Effector memory CD8-positive, alpha-beta T cell (primary cell): ENCODE results near the gene KCTD5.
"Not testable (repeated sequence)": the region's sequence is repeated elsewhere in the genome, so short reads cannot be mapped to it uniquely, and the experiment has no call there.

Experiments
- ATAC-seq: fragments of 150-1000 bp; cut with Tn5 transposase; replicated peaks from 2 replicates; pipeline ENCODE4 v1.10.0; 2021; ENCODE audit warnings: mild to moderate bottlenecking, moderate library complexity
- DNase-seq, 3 experiments: peaks; one replicate each; pipeline ENCODE4 v3.0.0; 2021
- H3K27ac Mint-ChIP-seq, 2 donors: one replicate each; pipeline ENCODE4 v1.8.0; 2022; ENCODE audit warnings: mild to moderate bottlenecking in 2 of 2, mixed read lengths in 2 of 2, moderate library complexity in 2 of 2
- H3K27me3 Mint-ChIP-seq, 2 donors: one replicate each; pipeline ENCODE4 v1.8.0; 2022; ENCODE audit warnings: mixed read lengths in 2 of 2
- H3K36me3 Mint-ChIP-seq: one replicate; pipeline ENCODE4 v1.8.0; 2022; ENCODE audit warnings: mild to moderate bottlenecking, moderate library complexity, mixed read lengths; ENCODE audit not compliant: insufficient read depth
- H3K4me1 Mint-ChIP-seq, 2 donors: one replicate each; pipeline ENCODE4 v1.8.0; 2022; ENCODE audit warnings: low read depth in 2 of 2, mixed read lengths in 2 of 2
- H3K4me3 Mint-ChIP-seq, 2 donors: one replicate each; pipeline ENCODE4 v1.8.0; 2022; ENCODE audit warnings: mild to moderate bottlenecking in 2 of 2, mixed read lengths in 2 of 2, moderate library complexity in 2 of 2
- H3K9me3 Mint-ChIP-seq, 2 donors: one replicate each; pipeline ENCODE4 v1.8.0; 2022; ENCODE audit warnings: mixed read lengths in 2 of 2

The KCTD5 gene

DNA sequence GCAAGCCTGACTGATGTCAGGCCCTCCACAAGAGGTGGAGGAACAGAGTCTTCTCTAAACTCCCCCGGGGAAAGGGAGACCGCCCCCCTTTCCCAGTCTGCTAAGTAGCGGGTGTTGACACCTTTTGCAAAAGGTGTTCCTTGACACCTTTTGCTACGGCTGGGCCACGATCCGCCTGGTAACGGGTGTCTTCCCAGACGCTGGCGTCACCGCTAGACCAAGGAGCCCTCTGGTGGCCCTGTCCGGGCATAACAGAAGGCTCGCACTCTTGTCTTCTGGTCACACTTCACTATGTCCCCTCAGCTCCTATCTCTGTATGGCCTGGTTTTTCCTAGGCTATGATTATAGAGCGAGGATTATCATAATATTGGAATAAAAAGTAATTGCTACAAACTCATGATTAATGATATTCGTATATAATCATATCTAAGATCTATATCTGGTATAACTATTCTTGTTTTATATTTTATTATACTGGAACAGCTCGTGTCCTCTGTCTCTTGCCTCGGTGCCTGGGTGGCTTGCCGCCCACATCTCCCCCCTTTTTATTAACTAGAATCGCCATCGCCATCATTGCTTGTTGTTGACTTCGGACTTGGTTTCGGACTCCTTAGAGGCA is 21.5 kb upstream of the KCTD5 start:
- ATAC-seq (peak; percentile 94), DNase-seq (peak in 2 of 3 experiments; percentile 13 to 39)
- Mint-ChIP-seq H3K4me1 (peaks cover 19 to 34% of the 10 kb centered on the region in 2 donors), H3K27ac (peak overlapping the region in 1 of 2 donors; percentile 73)
- H3K9me3 Mint-ChIP-seq, H3K36me3 Mint-ChIP-seq, H3K27me3 Mint-ChIP-seq, H3K4me3 Mint-ChIP-seq: not testable (repeated sequence)

DNA sequence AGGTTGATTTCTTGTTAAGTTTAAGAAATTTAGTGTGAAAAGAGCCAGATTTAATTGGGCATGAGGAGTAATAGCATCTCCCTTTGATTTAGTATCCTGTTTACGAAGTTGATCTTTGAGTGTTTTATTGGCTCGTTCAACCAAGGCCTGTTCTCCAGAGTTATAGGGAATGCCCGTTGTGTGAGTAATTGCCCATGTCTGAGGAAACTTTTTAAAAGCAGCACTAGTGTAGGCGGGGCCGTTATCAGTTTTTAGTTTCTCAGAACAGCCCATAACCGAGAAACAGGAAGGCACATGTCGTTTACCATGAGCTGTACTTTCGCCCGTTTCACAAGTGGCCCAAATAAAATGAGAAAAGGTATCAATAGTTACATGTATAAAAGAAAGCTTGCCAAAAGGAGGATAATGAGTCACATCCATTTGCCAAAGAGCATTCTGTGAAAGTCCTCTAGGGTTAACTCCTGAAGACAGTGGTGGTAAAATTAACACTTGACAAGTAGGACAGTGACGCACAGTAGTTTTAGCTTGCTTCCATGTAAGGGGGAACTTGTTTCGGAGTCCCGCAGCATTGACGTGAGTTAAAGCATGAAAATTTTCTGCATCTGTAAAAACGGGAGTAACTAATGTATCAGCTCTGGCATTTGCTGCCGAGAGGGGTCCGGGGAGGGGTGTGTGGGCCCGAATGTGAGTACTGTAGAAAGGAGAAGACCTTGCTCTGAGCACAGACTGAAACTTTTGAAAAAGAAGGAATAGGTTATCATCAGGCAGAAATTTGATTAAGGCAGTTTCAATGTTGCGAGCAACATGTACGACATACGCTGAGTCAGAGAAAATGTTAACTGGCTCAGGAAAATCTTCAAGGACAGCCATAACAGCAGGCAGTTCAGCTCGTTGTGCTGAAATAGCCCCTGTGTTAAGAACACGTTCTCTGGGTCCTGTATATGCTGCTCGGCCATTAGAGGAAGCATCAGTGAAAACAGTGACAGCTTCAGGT is 18.5 kb upstream of the KCTD5 start:
- Mint-ChIP-seq H3K36me3 (peaks cover 12% of the 10 kb centered on the region), H3K27me3 (no peaks in the 10 kb centered on the region), H3K4me3 (peak overlapping the region in 1 of 2 donors; percentile 60), H3K9me3 (no peaks in the 10 kb centered on the region), H3K27ac (peak overlapping the region; percentile 41 to 79), H3K4me1 (peaks cover 18 to 38% of the 10 kb centered on the region in 2 donors)
- no peak for DNase-seq
- no peak for ATAC-seq

DNA sequence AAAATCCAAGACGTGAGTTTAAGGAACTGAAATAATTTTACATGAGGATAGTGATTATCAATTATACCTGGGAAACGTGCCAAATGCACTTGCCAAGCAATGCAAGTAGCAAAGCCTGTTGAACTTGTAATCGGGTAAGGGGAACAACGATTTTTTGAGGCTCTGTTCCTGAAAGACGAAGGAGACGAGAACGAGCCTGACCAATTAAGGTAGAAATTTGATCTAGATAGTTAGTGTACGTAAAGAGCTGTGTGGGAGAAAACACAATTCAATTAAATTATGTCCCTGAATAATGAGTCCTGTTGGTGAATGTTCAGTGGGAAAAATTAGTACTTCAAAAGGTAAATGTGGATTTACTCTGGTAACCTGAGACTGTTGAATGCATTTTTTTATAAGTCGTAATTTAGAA is 17.7 kb upstream of the KCTD5 start:
- H3K27ac Mint-ChIP-seq, result no peak overlapping the region
- no peaks in the 10 kb centered on the region for H3K27me3 Mint-ChIP-seq
- H3K36me3 Mint-ChIP-seq, result peaks cover 17% of the 10 kb centered on the region
- ATAC-seq (no peak), DNase-seq (no peak)
- H3K4me3 Mint-ChIP-seq, result peak overlapping the region in 1 of 2 donors; percentile 60
- peaks cover 20 to 42% of the 10 kb centered on the region in 2 donors for H3K4me1 Mint-ChIP-seq
- no peaks in the 10 kb centered on the region for H3K9me3 Mint-ChIP-seq

GRCh38 chr16:2666671-2667070 is 15.7 kb upstream of the KCTD5 start:
- not testable (repeated sequence) for H3K27me3 Mint-ChIP-seq, DNase-seq, H3K9me3 Mint-ChIP-seq, H3K27ac Mint-ChIP-seq, ATAC-seq, H3K4me3 Mint-ChIP-seq
- Mint-ChIP-seq H3K36me3 (peaks cover 18% of the 10 kb centered on the region), H3K4me1 (peaks cover 17 to 37% of the 10 kb centered on the region in 2 donors)

DNA sequence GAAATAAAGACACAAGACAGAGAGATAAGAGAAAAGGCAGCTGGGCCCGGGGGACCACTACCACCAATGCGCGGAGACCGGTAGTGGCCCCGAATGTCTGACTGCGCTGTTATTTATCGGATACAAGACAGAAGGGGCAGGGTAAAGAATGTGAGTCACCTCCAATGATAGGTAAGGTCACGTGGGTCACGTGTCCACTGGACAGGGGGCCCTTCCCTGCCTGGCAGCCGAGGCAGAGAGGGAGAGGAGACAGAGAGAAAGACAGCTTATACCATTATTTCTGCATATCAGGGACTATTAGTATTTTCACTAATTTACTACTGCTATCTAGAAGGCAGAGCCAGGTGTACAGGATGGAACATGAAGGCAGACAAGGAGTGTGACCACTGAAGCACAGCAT is 12.7 kb upstream of the KCTD5 start:
- not testable (repeated sequence) for H3K27me3 Mint-ChIP-seq, DNase-seq, ATAC-seq, H3K9me3 Mint-ChIP-seq
- H3K4me1 Mint-ChIP-seq, result peaks cover 11 to 28% of the 10 kb centered on the region in 2 donors
- H3K36me3 Mint-ChIP-seq, result peaks cover 24% of the 10 kb centered on the region
- peak overlapping the region; percentile 10 to 33 for H3K4me3 Mint-ChIP-seq
- peak overlapping the region; percentile 77 to 89 for H3K27ac Mint-ChIP-seq

- peak overlapping the region; percentile 77 to 89 for H3K27ac Mint-ChIP-seq
- DNase-seq, result peak in 2 of 3 experiments; percentile 30 to 48
- peaks cover 24% of the 10 kb centered on the region for H3K36me3 Mint-ChIP-seq
- not testable (repeated sequence) for ATAC-seq, H3K9me3 Mint-ChIP-seq, H3K27me3 Mint-ChIP-seq
- H3K4me3 Mint-ChIP-seq, result peak overlapping the region; percentile 33 to 40
- H3K4me1 Mint-ChIP-seq, result peaks cover 11 to 24% of the 10 kb centered on the region in 2 donors
Observed at GRCh38 chr16:2670017-2670416, 12.3 kb upstream of the KCTD5 start.

- not testable (repeated sequence) for H3K27me3 Mint-ChIP-seq, DNase-seq, H3K27ac Mint-ChIP-seq, ATAC-seq, H3K9me3 Mint-ChIP-seq
- Mint-ChIP-seq H3K4me1 (peaks cover 11 to 24% of the 10 kb centered on the region in 2 donors), H3K36me3 (peaks cover 24% of the 10 kb centered on the region), H3K4me3 (peak overlapping the region; percentile 4 to 8)
Observed at GRCh38 chr16:2671193-2671592, 11.1 kb upstream of the KCTD5 start.

DNA sequence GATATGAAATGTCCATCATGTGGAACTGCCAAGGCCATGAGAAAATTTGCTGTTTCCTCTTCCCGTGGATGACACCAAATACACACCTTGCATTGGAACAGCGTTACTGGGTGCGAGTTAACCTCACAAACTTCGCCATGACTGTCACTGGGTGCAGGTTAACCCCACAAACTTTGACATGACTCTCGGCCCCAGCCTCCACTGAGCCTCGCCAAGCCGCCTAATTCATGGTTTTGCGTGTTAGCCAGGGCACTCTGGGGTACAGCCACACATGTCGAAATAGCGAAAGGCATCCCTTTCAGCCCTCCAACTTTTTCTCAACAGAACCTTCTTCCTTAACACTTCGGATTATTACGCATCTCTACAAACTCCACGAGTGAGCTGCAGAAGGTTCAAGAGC is 10.6 kb upstream of the KCTD5 start:
- DNase-seq (no peak), ATAC-seq (no peak)
- H3K9me3 Mint-ChIP-seq, result no peaks in the 10 kb centered on the region
- H3K27ac Mint-ChIP-seq, result no peak overlapping the region
- H3K4me1 Mint-ChIP-seq, result peaks cover 11 to 24% of the 10 kb centered on the region in 2 donors
- H3K4me3 Mint-ChIP-seq, result peak overlapping the region; percentile 64 to 76
- no peaks in the 10 kb centered on the region for H3K27me3 Mint-ChIP-seq
- peaks cover 20% of the 10 kb centered on the region for H3K36me3 Mint-ChIP-seq

GRCh38 chr16:2673066-2673999 is 9.0 kb upstream of the KCTD5 start:
- Mint-ChIP-seq H3K27ac (peak overlapping the region in 1 of 2 donors; percentile 57), H3K27me3 (no peaks in the 10 kb centered on the region), H3K4me3 (peak overlapping the region; percentile 70 to 78), H3K36me3 (peaks cover 12% of the 10 kb centered on the region), H3K4me1 (peaks cover 11 to 24% of the 10 kb centered on the region in 2 donors), H3K9me3 (no peaks in the 10 kb centered on the region)
- ATAC-seq, result peak; percentile 92
- DNase-seq, result peak; percentile 92 to 94 (median 92)

- ATAC-seq (no peak), DNase-seq (no peak)
- Mint-ChIP-seq H3K4me1 (peaks cover 4 to 14% of the 10 kb centered on the region in 2 donors), H3K36me3 (peaks cover 6% of the 10 kb centered on the region), H3K9me3 (no peaks in the 10 kb centered on the region), H3K4me3 (no peak overlapping the region), H3K27me3 (no peaks in the 10 kb centered on the region), H3K27ac (no peak overlapping the region)
Observed at GRCh38 chr16:2675021-2675420, 7.3 kb upstream of the KCTD5 start.

GRCh38 chr16:2675714-2676113 is 6.6 kb upstream of the KCTD5 start:
- no peak overlapping the region for H3K27ac Mint-ChIP-seq
- peaks cover 2 to 7% of the 10 kb centered on the region in 2 donors for H3K4me1 Mint-ChIP-seq

DNA sequence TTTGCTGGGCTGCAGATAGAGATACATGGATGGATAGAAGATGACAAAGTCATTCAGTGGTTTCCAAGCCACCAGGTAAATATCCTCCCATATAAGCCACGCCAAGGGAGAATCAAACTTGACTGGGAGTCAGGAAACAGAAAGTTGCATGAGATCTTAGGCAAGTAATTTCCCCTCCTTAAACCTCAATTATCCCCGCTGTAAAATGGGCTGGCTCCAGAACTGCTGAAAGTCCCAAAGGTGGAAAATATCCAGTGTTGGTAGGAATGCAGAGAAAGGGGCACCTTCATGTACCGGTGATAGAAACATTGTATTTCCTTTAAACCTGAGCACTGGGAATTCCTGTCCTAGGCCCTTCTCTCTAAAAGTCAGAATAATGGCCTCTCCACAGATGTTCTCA is 5.4 kb upstream of the KCTD5 start:
- H3K27ac Mint-ChIP-seq, H3K4me3 Mint-ChIP-seq: not testable (repeated sequence)

More at GRCh38 chr16:2675714-2676113, 6.6 kb upstream of the KCTD5 start:
- Mint-ChIP-seq H3K27me3 (no peaks in the 10 kb centered on the region), H3K36me3 (peaks cover 6% of the 10 kb centered on the region), H3K4me3 (peak overlapping the region in 1 of 2 donors; percentile 37), H3K9me3 (no peaks in the 10 kb centered on the region)
- DNase-seq (no peak), ATAC-seq (no peak)

More for the DNA sequence above, 5.4 kb upstream of the KCTD5 start:
- not testable (repeated sequence) for H3K36me3 Mint-ChIP-seq, ATAC-seq, H3K27me3 Mint-ChIP-seq, H3K4me1 Mint-ChIP-seq, DNase-seq, H3K9me3 Mint-ChIP-seq
